Measurements from ENCODE around the gene LIPC. TPM values are rescaled to one million over a fixed set of nuclear protein-coding genes. Genes with fewer than 3 reads are reported as not detected.

Gene LIPC
- polyA plus RNA-seq, 3 donors, result 0.37 TPM; not detected in 2

DNA sequence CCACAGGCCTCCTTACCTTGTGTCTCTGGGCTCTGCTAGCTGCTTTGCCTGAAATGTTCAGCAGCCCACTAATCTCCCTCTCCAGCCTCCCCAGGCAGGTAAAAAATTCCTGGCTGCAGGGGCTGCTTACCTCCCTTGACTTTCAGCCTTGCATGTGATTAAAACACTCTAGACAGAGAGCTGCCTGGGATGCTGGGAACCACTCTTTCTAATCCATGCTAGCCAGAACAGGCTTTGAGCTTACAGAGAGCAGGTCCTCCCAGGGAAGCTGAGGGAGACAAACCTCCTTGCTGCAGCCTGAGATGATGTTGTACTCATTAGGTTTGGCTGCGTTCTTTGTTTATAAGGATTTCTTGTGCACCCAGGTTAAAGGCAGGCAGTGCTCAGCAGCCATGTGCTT lies 33.7 kb upstream of the LIPC start:
- H3K27me3 Mint-ChIP-seq (ENCODE audit: low read depth in 3 of 3), result no peaks in the 10 kb centered on the region
- Histone ChIP-seq H3K9me3 (replicated peaks in 1 of 2; ENCODE audit: control insufficient read depth in 1 of 2, insufficient read depth in 1 of 2, low read length in 2 of 2) (no peaks in the 10 kb centered on the region), H3K36me3 (replicated peaks in 1 of 2; ENCODE audit: control insufficient read depth in 1 of 2, insufficient read depth in 2 of 2, low read length in 2 of 2) (no peaks in the 10 kb centered on the region), H3K4me3 (replicated peaks in 1 of 3; ENCODE audit: low read depth in 2 of 3, low read length in 3 of 3) (no peak overlapping the region), H3K4me2 (replicated peaks; ENCODE audit: extremely low read depth, low read length, poor library complexity, severe bottlenecking) (no peak overlapping the region), H3K27me3 (ENCODE audit: control insufficient read depth in 2 of 2, insufficient read depth in 2 of 2, low read length in 2 of 2) (no peaks in the 10 kb centered on the region), H2AFZ (ENCODE audit: insufficient read depth, low read depth, low read length, poor library complexity, severe bottlenecking) (no peak overlapping the region), H3K27ac (ENCODE audit: low read depth in 1 of 2, low read length in 2 of 2) (no peak overlapping the region), H4K20me1 (ENCODE audit: insufficient read depth, low read length) (no peaks in the 10 kb centered on the region), H3K4me1 (ENCODE audit: control insufficient read depth in 1 of 2, insufficient read depth in 2 of 2, low read length in 2 of 2) (no peaks in the 10 kb centered on the region), H3K79me2 (ENCODE audit: insufficient read depth, low read length) (no peaks in the 10 kb centered on the region), H3K9ac (ENCODE audit: insufficient read depth, low read length, poor library complexity, severe bottlenecking) (no peak overlapping the region)
- H3K36me3 Mint-ChIP-seq, result peaks cover 0 to 1% of the 10 kb centered on the region in 2 donors
- TF ChIP-seq, protein P1, sequence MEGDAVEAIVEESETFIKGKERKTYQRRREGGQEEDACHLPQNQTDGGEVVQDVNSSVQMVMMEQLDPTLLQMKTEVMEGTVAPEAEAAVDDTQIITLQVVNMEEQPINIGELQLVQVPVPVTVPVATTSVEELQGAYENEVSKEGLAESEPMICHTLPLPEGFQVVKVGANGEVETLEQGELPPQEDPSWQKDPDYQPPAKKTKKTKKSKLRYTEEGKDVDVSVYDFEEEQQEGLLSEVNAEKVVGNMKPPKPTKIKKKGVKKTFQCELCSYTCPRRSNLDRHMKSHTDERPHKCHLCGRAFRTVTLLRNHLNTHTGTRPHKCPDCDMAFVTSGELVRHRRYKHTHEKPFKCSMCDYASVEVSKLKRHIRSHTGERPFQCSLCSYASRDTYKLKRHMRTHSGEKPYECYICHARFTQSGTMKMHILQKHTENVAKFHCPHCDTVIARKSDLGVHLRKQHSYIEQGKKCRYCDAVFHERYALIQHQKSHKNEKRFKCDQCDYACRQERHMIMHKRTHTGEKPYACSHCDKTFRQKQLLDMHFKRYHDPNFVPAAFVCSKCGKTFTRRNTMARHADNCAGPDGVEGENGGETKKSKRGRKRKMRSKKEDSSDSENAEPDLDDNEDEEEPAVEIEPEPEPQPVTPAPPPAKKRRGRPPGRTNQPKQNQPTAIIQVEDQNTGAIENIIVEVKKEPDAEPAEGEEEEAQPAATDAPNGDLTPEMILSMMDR (IDR thresholded peaks at IDR 0.05), result no peak
- peaks cover 0 to 3% (median 0%) of the 10 kb centered on the region in 7 donors for H3K9me3 Mint-ChIP-seq
- intact Hi-C loops (cut with micrococcal nuclease), result no loop called here
- peak overlapping the region in 2 of 7 donors; percentile 30 to 68 for H3K27ac Mint-ChIP-seq
- H3K4me3 Mint-ChIP-seq, result no peak overlapping the region
- 100% methylated on average over 1 of the region's 1 CpG for WGBS (ENCODE audit: insufficient coverage)
- no peak for DNase-seq
- peaks cover 3% of the 10 kb centered on the region for H3K4me1 Mint-ChIP-seq

DNA sequence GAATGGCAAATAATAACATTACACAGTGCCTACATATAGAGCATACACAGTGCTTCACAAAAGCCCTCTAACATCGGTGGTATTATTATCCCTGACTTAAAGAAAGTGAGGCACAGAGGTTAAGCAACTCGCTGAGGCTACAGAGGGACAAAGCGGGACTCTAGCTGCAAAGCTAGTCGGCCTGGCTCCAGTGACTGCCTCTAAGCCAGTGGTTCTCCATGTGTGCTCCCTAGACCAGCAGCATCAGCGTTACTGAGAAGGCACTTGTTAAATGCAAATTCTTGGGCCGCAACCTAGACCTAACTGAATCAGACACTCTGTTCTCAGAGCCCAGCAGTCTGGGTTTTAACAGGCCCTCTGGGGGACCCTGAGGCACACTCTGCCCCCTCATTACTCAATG lies 33.1 kb upstream of the LIPC start:
- H4K20me1 ChIP-seq (ENCODE audit: insufficient read depth, low read length), result no peaks in the 10 kb centered on the region
- H3K4me1 Mint-ChIP-seq, result peaks cover 3% of the 10 kb centered on the region
- intact Hi-C loops (cut with micrococcal nuclease), result no loop called here
- no peaks in the 10 kb centered on the region for H3K9me3 ChIP-seq (replicated peaks in 1 of 2; ENCODE audit: control insufficient read depth in 1 of 2, insufficient read depth in 1 of 2, low read length in 2 of 2)
- H3K27me3 Mint-ChIP-seq (ENCODE audit: low read depth in 3 of 3), result no peaks in the 10 kb centered on the region
- no peak overlapping the region for H3K27ac ChIP-seq (ENCODE audit: low read depth in 1 of 2, low read length in 2 of 2)
- no peaks in the 10 kb centered on the region for H3K79me2 ChIP-seq (ENCODE audit: insufficient read depth, low read length)
- no peak overlapping the region for H3K4me2 ChIP-seq (replicated peaks; ENCODE audit: extremely low read depth, low read length, poor library complexity, severe bottlenecking)
- H3K27ac Mint-ChIP-seq, result no peak overlapping the region
- H3K27me3 ChIP-seq (ENCODE audit: control insufficient read depth in 2 of 2, insufficient read depth in 2 of 2, low read length in 2 of 2), result no peaks in the 10 kb centered on the region
- H3K36me3 Mint-ChIP-seq, result peaks cover 0 to 1% of the 10 kb centered on the region in 2 donors
- H3K4me3 Mint-ChIP-seq, result no peak overlapping the region
- no peak overlapping the region for H2AFZ ChIP-seq (ENCODE audit: insufficient read depth, low read depth, low read length, poor library complexity, severe bottlenecking)
- TF ChIP-seq, protein P1 (IDR thresholded peaks at IDR 0.05), result no peak
- no peaks in the 10 kb centered on the region for H3K36me3 ChIP-seq (replicated peaks in 1 of 2; ENCODE audit: control insufficient read depth in 1 of 2, insufficient read depth in 2 of 2, low read length in 2 of 2)
- H3K9ac ChIP-seq (ENCODE audit: insufficient read depth, low read length, poor library complexity, severe bottlenecking), result no peak overlapping the region
- WGBS (ENCODE audit: insufficient coverage), result 99% methylated on average over 6 of the region's 6 CpGs
- H3K9me3 Mint-ChIP-seq, result peaks cover 0 to 3% (median 0%) of the 10 kb centered on the region in 7 donors
- no peak overlapping the region for H3K4me3 ChIP-seq (replicated peaks in 1 of 3; ENCODE audit: low read depth in 2 of 3, low read length in 3 of 3)
- no peaks in the 10 kb centered on the region for H3K4me1 ChIP-seq (ENCODE audit: control insufficient read depth in 1 of 2, insufficient read depth in 2 of 2, low read length in 2 of 2)
- DNase-seq, result no peak

All from CD14-positive monocyte (primary cell).